Activated CD4-positive, alpha-beta T cell treated with anti-CD3 and anti-CD28 coated beads, Interleukin-2, amount 50 U/mL, for 24 hours (primary cell): Measurements from ENCODE around the gene TSHZ2.
"Not testable (repeated sequence)": the region's sequence is repeated elsewhere in the genome, so short reads cannot be mapped to it uniquely, and the experiment has no call there.

Experiments
- DNase-seq, 2 donors: peaks; one replicate each; pipeline ENCODE4 v3.0.0-alpha.2; 2020; ENCODE audit warnings: low read depth in 1 of 2, low spot score in 1 of 2

Gene TSHZ2

DNA sequence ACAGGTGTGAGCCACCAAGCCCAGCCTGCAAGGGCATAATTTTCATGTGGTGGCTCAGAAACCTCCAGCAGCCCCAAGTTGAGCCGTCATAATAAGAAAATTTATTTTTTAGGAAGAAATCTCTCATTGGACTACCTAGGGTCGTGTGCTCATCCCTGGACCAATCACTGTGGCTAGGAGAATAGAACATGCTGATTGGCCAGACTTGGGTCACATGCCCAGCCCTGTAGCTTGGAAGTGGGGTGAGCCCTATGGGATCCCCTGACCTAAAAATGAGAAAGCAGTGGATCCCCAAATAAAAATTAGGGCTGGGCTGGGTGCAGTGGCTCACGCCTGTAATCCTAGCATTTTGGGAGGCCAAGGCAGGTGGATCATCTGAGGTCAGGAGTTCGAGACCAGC lies 466.2 kb downstream of the TSHZ2 start:
- no peak for DNase-seq

DNA sequence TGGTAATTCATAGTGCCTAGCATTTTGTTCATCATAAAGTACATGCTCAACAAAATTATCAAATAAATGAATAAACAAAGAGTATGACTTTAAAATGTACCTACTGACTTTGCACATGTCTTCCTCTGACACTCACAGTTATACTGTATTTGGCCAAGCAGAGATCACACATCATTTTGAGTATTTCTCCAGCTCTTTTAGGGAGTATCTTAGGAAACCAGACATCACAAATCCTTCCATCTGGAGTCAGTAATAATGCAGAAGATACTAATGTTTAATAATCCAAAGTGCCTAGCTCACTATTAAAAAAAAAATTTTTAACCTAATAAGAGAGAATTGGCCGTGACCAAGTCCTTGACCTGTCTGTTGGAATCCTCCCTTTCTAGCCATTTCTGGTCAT lies 466.9 kb downstream of the TSHZ2 start:
- DNase-seq = no peak

DNA sequence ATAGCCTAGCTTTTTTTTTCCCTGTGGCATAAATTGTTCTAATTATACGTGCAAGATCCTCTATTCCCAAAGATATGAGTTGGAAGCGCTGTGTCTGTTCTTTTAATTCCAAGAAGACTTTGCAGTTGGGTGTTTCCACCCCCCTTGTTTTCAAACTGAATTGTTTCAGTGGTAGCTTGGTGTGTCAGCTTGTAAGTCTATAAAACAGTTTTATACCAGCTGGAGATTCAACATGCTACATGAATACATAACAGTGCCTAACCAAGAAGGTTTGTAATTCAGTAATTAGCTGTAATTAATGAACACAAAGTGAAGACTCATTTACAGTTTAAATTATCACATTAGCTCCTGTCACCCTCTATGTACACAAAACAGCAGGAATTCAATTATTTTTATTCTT lies 467.5 kb downstream of the TSHZ2 start:
- no peak for DNase-seq

GRCh38 chr20:53444401-53445149 lies 472.4 kb downstream of the TSHZ2 start:
- no peak for DNase-seq

DNA sequence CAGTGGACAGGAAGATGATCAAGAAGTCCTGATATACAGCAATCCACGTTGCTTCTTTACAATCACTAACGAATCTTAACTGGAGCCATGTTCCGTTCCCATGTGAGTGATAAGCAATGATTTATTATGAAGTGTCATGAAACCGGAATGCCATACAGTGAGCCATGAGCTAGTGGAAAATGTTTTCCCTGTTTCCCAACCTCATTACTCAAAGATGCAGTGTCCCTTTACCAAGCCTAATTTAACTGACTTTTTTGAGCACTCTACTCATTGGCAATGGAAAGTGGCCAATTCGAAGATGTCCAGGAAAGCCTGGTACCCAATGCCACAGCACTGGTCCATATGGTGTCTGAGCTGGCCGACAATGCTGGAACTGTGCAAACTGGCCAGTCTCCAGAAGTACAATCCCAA lies 473.2 kb downstream of the TSHZ2 start:
- no peak for DNase-seq

DNA sequence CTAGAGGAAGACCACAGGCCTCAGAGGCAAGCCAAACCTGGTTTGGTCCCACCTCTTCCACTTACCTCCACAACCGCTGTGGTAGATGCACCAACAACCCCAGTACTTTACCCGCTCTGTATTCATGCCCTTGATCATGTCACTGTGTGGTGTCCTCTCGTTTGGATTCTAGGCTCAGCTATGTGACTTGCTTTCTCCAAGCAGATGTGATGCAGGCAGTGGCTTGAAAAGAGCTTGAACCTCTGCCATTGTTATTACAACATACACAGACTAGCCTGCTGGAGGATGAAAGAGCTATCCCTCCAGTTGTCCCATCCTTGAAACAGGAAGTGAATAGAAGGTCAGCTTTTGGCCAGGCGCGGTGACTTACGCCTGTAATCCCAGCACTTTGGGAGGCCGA lies 473.8 kb downstream of the TSHZ2 start:
- DNase-seq = no peak

DNA sequence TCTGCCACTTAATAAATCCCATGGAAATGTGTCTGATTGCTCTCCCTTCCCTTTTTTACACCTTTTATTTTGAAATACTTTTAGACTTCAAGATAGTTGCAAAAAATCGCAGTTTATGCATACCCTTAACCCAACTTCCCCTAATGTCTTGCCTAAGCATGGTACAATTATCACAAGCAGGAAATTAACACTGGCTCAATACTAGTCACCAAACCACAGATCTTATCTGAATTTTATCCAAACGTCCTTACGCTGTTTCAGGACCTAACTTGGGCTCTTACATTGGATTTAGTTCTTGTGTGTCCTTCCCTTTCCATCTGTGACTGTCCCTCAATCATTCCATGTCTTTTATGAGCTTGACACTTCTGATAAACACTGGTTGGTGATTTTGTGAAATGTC lies 475.2 kb downstream of the TSHZ2 start:
- DNase-seq = no peak

DNA sequence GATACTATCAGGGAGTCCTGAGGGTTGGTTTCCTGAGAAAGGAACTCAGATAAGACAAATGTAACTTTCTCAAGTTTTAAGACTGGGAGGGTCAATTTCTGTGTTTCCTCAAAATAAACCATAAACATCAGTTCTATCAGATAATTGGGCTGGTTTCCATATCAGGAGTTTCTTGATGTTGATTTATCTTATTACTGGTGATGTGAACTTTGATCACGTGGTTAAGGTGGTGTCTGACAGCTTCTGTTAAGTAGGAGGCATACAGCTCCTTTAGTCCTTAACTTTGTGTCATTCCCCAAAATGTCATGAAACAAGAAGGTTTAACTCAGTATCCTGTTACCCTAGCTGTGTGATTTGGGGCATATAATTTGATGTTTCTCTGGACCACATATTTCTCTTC lies 476.3 kb downstream of the TSHZ2 start:
- DNase-seq = no peak

- DNase-seq = peak in 1 of 2 donors; percentile 1
These were observed 476.7 kb downstream of the TSHZ2 start for GRCh38 chr20:53448875-53449274.

GRCh38 chr20:53453076-53453475 lies 480.9 kb downstream of the TSHZ2 start:
- DNase-seq = no peak

DNA sequence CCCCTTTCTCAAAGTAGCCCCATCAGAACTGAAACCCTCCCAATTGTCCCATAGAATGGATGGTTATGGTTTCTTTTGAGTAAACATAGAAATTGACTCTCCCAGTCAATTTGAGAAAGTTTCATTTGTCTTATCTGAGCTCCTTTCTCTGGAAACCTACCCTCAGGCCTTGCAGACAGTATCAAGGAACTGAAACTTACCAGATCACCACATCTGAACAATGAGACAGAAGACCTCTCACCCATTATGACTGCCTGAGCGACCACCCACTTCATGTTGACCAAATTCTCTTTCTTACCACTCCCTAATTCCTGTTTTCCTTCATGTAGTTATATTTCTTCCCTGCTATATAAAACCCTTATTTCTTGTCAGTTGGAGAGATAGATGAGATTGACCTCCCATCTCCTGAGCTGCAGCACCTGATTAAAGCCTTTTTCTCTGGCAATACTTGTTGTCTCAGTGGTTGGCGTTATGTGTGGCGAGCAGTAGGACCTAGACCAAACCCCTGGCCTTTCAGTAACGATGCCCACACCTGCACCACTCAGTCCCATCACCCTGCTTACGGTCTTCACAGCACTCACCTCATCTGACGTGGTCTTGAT lies 482.6 kb downstream of the TSHZ2 start:
- DNase-seq = no peak

GRCh38 chr20:53463101-53463972 lies 491.2 kb downstream of the TSHZ2 start:
- no peak for DNase-seq

- no peak for DNase-seq
These were observed 494.1 kb downstream of the TSHZ2 start for GRCh38 chr20:53466279-53466678.

- DNase-seq = no peak
These were observed 496.4 kb downstream of the TSHZ2 start for GRCh38 chr20:53468587-53468986.

- not testable (repeated sequence) for DNase-seq
These were observed 500.7 kb downstream of the TSHZ2 start for GRCh38 chr20:53472859-53473258.

DNA sequence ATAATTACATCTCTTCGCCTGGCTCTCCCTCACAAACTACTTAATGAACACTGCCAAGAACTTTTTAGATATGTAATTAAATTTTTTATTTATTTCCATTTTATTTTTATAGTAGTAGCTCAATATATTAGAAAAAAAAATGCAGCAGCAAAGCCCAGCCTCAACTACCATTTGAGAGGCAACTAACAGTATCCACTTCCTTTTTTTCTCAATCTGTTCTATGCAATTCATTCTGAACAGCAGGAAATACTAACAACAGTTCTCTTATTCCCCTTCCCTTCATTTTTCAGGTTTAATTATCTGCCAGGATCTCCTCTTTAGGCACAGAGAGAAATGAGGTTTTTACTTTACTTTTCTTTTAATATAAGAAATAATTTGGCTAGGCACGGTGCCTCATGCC lies 508.8 kb downstream of the TSHZ2 start:
- DNase-seq = no peak

DNA sequence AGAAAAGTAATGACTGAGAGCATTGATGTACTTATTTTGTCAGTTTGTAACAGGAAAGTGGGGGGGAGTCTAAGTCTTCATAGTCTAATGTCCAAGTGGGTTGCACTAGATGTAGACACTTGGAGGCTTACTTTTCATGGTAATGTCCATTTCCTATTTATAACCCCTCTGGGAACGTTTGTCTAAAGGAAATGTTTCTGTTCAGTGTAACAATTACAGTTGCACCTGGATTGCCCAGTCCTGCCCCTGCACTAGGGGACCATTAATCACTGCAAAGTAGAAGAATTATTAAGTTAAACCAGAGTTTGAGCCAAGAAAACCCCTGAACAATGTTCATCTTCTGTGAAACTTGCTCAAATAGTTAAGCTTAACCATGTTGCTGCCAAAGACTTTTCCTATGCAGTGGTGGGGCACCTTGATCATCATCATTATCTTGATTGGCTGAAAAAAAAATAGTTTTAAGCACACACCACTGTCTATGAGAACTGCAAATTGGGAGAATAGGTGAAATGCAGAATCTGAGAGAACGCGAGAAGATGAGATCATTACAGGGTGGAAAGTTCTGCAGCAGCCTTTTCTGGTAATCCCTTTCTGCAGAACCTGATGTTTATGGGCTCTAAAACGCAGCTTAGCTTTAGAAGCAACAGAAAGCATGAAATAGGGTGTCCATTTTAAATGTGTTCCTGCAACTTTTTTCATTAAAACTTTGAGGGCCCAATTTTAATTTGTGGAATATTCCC lies 515.5 kb downstream of the TSHZ2 start:
- DNase-seq = no peak

- no peak for DNase-seq
These were observed 516.7 kb downstream of the TSHZ2 start for GRCh38 chr20:53488775-53489272.

DNA sequence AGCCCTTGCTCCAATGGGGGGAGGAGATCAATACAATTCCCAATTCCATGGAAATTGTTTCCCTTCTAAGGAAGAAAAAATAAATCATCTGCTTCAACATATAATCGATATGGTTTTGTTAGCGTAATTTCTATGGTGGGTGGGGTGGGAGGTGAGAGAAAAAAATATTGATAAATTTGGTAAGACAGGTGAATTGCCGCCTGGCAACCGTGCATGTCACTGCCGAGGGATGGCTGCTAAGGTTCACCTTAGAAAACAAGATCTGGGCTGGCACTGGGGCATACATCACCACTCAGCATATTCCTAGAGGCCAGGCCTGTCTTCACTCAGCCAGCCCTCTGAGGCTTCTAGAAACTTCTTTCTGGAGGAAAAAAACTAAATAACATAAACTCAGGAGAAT lies 517.4 kb downstream of the TSHZ2 start:
- DNase-seq = no peak

GRCh38 chr20:53490620-53491019 lies 518.5 kb downstream of the TSHZ2 start:
- DNase-seq = no peak

- no peak for DNase-seq
These were observed 519.3 kb downstream of the TSHZ2 start for GRCh38 chr20:53491462-53491861.
